Liver (tissue), 9 donors: ENCODE measurements around the gene HTRA1. TPM values are rescaled to one million over a fixed set of nuclear protein-coding genes. Genes with fewer than 3 reads are reported as not detected.

Source experiments
- DNase-seq: peaks from one replicate; pipeline ENCODE4 v3.0.0-alpha.2; 2017; ENCODE audit warnings: low spot score
- H3K27ac ChIP-seq, 2 donors: one replicate each; pipeline ENCODE4 v1.7.0; 2013; ENCODE audit warnings: inconsistent platforms in 2 of 2, low read length in 2 of 2, control low read depth in 1 of 2, low read depth in 1 of 2, mild to moderate bottlenecking in 1 of 2
- H3K27me3 ChIP-seq, 4 donors: one replicate each; pipeline versions ENCODE4 v1.6.1 to v1.7.0; 2013; ENCODE audit warnings: low read length in 3 of 4, inconsistent platforms in 1 of 4, mild to moderate bottlenecking in 1 of 4, moderate library complexity in 1 of 4; ENCODE audit not compliant: control insufficient read depth in 4 of 4, insufficient read depth in 4 of 4
- H3K36me3 ChIP-seq, 4 donors: one replicate each; pipeline versions ENCODE4 v1.6.1 to v1.7.0; 2013; ENCODE audit warnings: low read length in 3 of 4, mild to moderate bottlenecking in 3 of 4, low read depth in 1 of 4, moderate library complexity in 1 of 4; ENCODE audit not compliant: control insufficient read depth in 4 of 4, insufficient read depth in 3 of 4
- H3K4me1 ChIP-seq, 4 donors: one replicate each; pipeline versions ENCODE4 v1.6.1 to v1.7.0; 2013; ENCODE audit warnings: low read length in 3 of 4, mild to moderate bottlenecking in 3 of 4, moderate library complexity in 1 of 4; ENCODE audit not compliant: control insufficient read depth in 4 of 4, insufficient read depth in 4 of 4
- H3K4me3 ChIP-seq, 3 donors: one replicate each; pipeline versions ENCODE4 v1.6.1 to v1.7.0; 2013; ENCODE audit warnings: low read length in 3 of 3, control low read depth in 1 of 3, low read depth in 1 of 3, mild to moderate bottlenecking in 1 of 3
- H3K9ac ChIP-seq, 2 donors: one replicate each; pipeline ENCODE4 v1.7.0; 2013; ENCODE audit warnings: low read length in 2 of 2, mild to moderate bottlenecking in 2 of 2, moderate library complexity in 2 of 2, control low read depth in 1 of 2, low read depth in 1 of 2
- H3K9me3 ChIP-seq, 4 donors: one replicate each; pipeline versions ENCODE4 v1.6.1 to v1.7.0; 2013; ENCODE audit warnings: low read length in 3 of 4; ENCODE audit not compliant: control insufficient read depth in 4 of 4
- ATF3 ChIP-seq: IDR thresholded peaks from 2 replicates; pipeline ENCODE4 v1.6.1; 2016; ENCODE audit warnings: antibody characterized with exemption
- CTCF ChIP-seq: fragments of 150-350 bp; IDR thresholded peaks from 2 replicates; pipeline ENCODE4 v1.5.1; 2017; ENCODE audit warnings: improper control_type of control experiment, low read depth, low read length; ENCODE audit not compliant: missing input control
- EGR1 ChIP-seq, 2 donors: IDR thresholded peaks; 2 replicates each; pipeline ENCODE4 v1.6.1; 2016 to 2018; ENCODE audit warnings: antibody characterized with exemption in 2 of 2, low read depth in 2 of 2
- FOXA1 ChIP-seq: IDR thresholded peaks from 2 replicates; pipeline ENCODE4 v1.6.1; 2016; ENCODE audit warnings: antibody characterized with exemption
- FOXA2 ChIP-seq: IDR thresholded peaks from 2 replicates; pipeline ENCODE4 v1.6.1; 2016; ENCODE audit warnings: antibody characterized with exemption
- GABPA ChIP-seq, 2 donors: IDR thresholded peaks in 1 of 2; conservative IDR thresholded peaks in 1 of 2; 2 replicates each; pipeline ENCODE4 v1.6.1; 2016; ENCODE audit warnings: antibody characterized with exemption in 2 of 2, mild to moderate bottlenecking in 1 of 2, moderate library complexity in 1 of 2
- HNF4A ChIP-seq, 2 donors: conservative IDR thresholded peaks; 2 replicates each; pipeline ENCODE4 v1.6.1; 2016; ENCODE audit warnings: antibody characterized with exemption in 2 of 2, mild to moderate bottlenecking in 2 of 2
- HNF4G ChIP-seq: IDR thresholded peaks from 2 replicates; pipeline ENCODE4 v1.6.1; 2016; ENCODE audit warnings: antibody characterized with exemption
- JUND ChIP-seq, 2 donors: IDR thresholded peaks; 2 replicates each; pipeline ENCODE4 v1.6.1; 2016; ENCODE audit warnings: antibody characterized with exemption in 2 of 2
- NR2F2 ChIP-seq: IDR thresholded peaks from 2 replicates; pipeline ENCODE4 v1.6.1; 2016; ENCODE audit warnings: antibody characterized with exemption
- RAD21 ChIP-seq, 2 donors: IDR thresholded peaks; 2 replicates each; pipeline ENCODE4 v1.6.1; 2016; ENCODE audit warnings: antibody characterized with exemption in 2 of 2, mild to moderate bottlenecking in 2 of 2
- RXRA ChIP-seq, 2 donors: IDR thresholded peaks; 2 replicates each; pipeline ENCODE4 v1.6.1; 2017 to 2018; ENCODE audit warnings: antibody characterized with exemption in 2 of 2, mild to moderate bottlenecking in 1 of 2
- SP1 ChIP-seq: IDR thresholded peaks from 2 replicates; pipeline ENCODE4 v1.6.1; 2018; ENCODE audit warnings: antibody characterized with exemption, mild to moderate bottlenecking
- TAF1 ChIP-seq: conservative IDR thresholded peaks from 2 replicates; pipeline ENCODE4 v1.6.1; 2016; ENCODE audit warnings: antibody characterized with exemption, mild to moderate bottlenecking
- YY1 ChIP-seq: IDR thresholded peaks from 2 replicates; pipeline ENCODE4 v1.6.1; 2016; ENCODE audit warnings: antibody characterized with exemption, mild to moderate bottlenecking
- ZBTB33 ChIP-seq: IDR thresholded peaks from 2 replicates; pipeline ENCODE4 v1.6.1; 2016; ENCODE audit warnings: antibody characterized with exemption
- WGBS: extraction: QIAGEN DNeasy Blood & Tissue Kit; methylation state at CpG from one replicate; pipeline ENCODE4 v1.1.7; 2013; 5-methylcytosine and 5-hydroxymethylcytosine counted together
- polyA plus RNA-seq, 2 donors: library from polyadenylated mRNA; stranded (reverse) in 1 of 2; unstranded in 1 of 2; fragments of 200-250 nt in 1 of 2; fragments of >200 nt in 1 of 2; fragmentation: Nextera tagmentation in 1 of 2; extraction: Ambion mirVana in 1 of 2; gene quantifications; one replicate each; pipeline versions ENCODE4 v1.2.1 to v1.2.3, GENCODE V29; 2013 to 2015
- total RNA-seq, 2 donors: library from RNA; depleted of rRNA; stranded (reverse); fragments of >200 nt; gene quantifications; one replicate each; pipeline ENCODE4 v1.2.3, GENCODE V29; 2014
- TF ChIP-seq, protein P1 (sequence below): IDR thresholded peaks from 2 replicates; pipeline ENCODE4 v1.6.1; 2016; ENCODE audit warnings: antibody characterized with exemption, mild to moderate bottlenecking
- TF ChIP-seq, protein P2 (sequence below): IDR thresholded peaks from 2 replicates; pipeline ENCODE4 v1.6.1; 2016; ENCODE audit warnings: antibody characterized with exemption
- donor health status: healthy.
- donor health status: healthy.
- donor health status: healthy.
- donor health status: healthy.
- donor health status: healthy.

HTRA1 gene
- total and polyA plus RNA-seq, 4 donors, result 4.3 to 289 (median 72.1) TPM

GRCh38 chr10:122419876-122420623 is 41.3 kb upstream of the HTRA1 start:
- Histone ChIP-seq H3K4me1 (no peaks in the 10 kb centered on the region), H3K4me3 (no peak overlapping the region), H3K9me3 (no peaks in the 10 kb centered on the region), H3K27ac (no peak overlapping the region), H3K9ac (no peak overlapping the region), H3K36me3 (peaks cover 3 to 13% (median 6%) of the 10 kb centered on the region in 4 donors), H3K27me3 (no peaks in the 10 kb centered on the region)
- WGBS, result 91% methylated on average over 3 of the region's 3 CpGs
- DNase-seq, result no peak
- TF ChIP-seq FOXA1 (no peak), ATF3 (no peak), TAF1 (no peak)

GRCh38 chr10:122420624-122421007 is 40.7 kb upstream of the HTRA1 start:
- H3K27ac ChIP-seq, result no peak overlapping the region
- no peak overlapping the region for H3K4me3 ChIP-seq
- WGBS, result 95% methylated on average over 3 of the region's 3 CpGs
- no peaks in the 10 kb centered on the region for H3K4me1 ChIP-seq
- TF ChIP-seq, protein P1, sequence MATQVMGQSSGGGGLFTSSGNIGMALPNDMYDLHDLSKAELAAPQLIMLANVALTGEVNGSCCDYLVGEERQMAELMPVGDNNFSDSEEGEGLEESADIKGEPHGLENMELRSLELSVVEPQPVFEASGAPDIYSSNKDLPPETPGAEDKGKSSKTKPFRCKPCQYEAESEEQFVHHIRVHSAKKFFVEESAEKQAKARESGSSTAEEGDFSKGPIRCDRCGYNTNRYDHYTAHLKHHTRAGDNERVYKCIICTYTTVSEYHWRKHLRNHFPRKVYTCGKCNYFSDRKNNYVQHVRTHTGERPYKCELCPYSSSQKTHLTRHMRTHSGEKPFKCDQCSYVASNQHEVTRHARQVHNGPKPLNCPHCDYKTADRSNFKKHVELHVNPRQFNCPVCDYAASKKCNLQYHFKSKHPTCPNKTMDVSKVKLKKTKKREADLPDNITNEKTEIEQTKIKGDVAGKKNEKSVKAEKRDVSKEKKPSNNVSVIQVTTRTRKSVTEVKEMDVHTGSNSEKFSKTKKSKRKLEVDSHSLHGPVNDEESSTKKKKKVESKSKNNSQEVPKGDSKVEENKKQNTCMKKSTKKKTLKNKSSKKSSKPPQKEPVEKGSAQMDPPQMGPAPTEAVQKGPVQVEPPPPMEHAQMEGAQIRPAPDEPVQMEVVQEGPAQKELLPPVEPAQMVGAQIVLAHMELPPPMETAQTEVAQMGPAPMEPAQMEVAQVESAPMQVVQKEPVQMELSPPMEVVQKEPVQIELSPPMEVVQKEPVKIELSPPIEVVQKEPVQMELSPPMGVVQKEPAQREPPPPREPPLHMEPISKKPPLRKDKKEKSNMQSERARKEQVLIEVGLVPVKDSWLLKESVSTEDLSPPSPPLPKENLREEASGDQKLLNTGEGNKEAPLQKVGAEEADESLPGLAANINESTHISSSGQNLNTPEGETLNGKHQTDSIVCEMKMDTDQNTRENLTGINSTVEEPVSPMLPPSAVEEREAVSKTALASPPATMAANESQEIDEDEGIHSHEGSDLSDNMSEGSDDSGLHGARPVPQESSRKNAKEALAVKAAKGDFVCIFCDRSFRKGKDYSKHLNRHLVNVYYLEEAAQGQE, result no peak
- TF ChIP-seq RAD21 (IDR thresholded peaks at IDR 0.05) (no peak), NR2F2 (no peak), YY1 (no peak), ATF3 (no peak), JUND (IDR thresholded peaks at IDR 0.05) (no peak), HNF4A (conservative IDR thresholded peaks at IDR 0.05) (no peak), FOXA2 (no peak), HNF4G (no peak), GABPA (IDR thresholded peaks at IDR 0.05 in 1 of 2, conservative IDR thresholded peaks at IDR 0.05 in 1 of 2) (no peak), RXRA (IDR thresholded peaks at IDR 0.05) (no peak), EGR1 (IDR thresholded peaks at IDR 0.05; ENCODE audit: low read depth in 2 of 2) (no peak), SP1 (no peak), TAF1 (no peak), ZBTB33 (no peak), CTCF (no peak), FOXA1 (no peak)
- TF ChIP-seq, protein P2, sequence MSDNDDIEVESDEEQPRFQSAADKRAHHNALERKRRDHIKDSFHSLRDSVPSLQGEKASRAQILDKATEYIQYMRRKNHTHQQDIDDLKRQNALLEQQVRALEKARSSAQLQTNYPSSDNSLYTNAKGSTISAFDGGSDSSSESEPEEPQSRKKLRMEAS, result no peak
- H3K9ac ChIP-seq, result no peak overlapping the region
- no peak for DNase-seq
- no peaks in the 10 kb centered on the region for H3K9me3 ChIP-seq
- no peaks in the 10 kb centered on the region for H3K27me3 ChIP-seq
- H3K36me3 ChIP-seq, result peaks cover 3 to 12% (median 6%) of the 10 kb centered on the region in 4 donors
